ENCODE results near the gene PRKCH.

DNA sequence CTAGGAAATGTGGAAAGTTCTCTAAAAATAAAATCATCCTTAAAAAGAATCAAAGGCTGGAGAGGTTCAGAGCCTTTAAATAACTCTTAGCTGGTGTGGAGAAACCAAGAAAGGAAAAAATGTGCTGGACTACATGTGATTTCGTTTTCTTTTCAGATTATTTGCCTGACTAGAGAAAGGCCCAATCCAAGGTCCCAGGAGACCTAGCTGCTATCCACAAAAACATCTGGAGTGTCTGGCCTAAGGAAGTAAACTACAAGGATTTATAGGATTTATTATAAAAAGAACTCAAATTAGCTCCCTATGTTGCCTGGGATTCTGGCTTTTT is 39.5 kb upstream of the PRKCH start:
- TF ChIP-seq SIN3A (IDR thresholded peaks at IDR 0.05; ENCODE audit: borderline replicate concordance, insufficient read depth, low read length), result no peak
- no peak for TF ChIP-seq POLR2AphosphoS5 (IDR thresholded peaks at IDR 0.05; ENCODE audit: low read depth, low read length)
- no peak for TF ChIP-seq TAF1 (IDR thresholded peaks at IDR 0.05; ENCODE audit: borderline replicate concordance, insufficient read depth, low read length)
